SK-N-MC (cell line): ENCODE data around the gene TMEM145.

ENCODE experiments used
- DNase-seq: peaks from one replicate; pipeline ENCODE4 v3.0.0-alpha.2; 2011; ENCODE audit warnings: low read depth, low spot score
- H3K27ac ChIP-seq: fragments of 200-600 bp; sonication (generic); 2 replicates; pipeline ENCODE4 v1.5.1; 2016; ENCODE audit warnings: mixed run types
- H3K36me3 ChIP-seq: fragments of 200-600 bp; sonication (generic); 2 replicates; pipeline ENCODE4 v1.6.1; 2017; ENCODE audit warnings: antibody characterized with exemption, low read length, mixed read lengths; ENCODE audit not compliant: insufficient read depth
- H3K4me3 ChIP-seq: fragments of 200-600 bp; sonication (generic); 2 replicates; pipeline ENCODE4 v1.5.1; 2016
- H3K9ac ChIP-seq: fragments of 200-600 bp; sonication (generic); 2 replicates; pipeline ENCODE4 v1.8.0; 2017; ENCODE audit warnings: mixed run types, mixed read lengths; ENCODE audit not compliant: insufficient read length
- H3K9me3 ChIP-seq: fragments of 200-600 bp; sonication (generic); 2 replicates; pipeline ENCODE4 v1.6.1; 2017; ENCODE audit warnings: low read depth, mild to moderate bottlenecking, antibody characterized with exemption, low read length, moderate library complexity, mixed read lengths
- EZH2 ChIP-seq: fragments of 200-600 bp; sonication (generic); IDR thresholded peaks from one replicate; pipeline ENCODE4 v1.6.1; 2017; ENCODE audit warnings: antibody characterized with exemption
- FOXP2 ChIP-seq: optimal IDR thresholded peaks from 2 replicates; pipeline ENCODE3; 2011; ENCODE audit warnings: mild to moderate bottlenecking, moderate library complexity; ENCODE audit not compliant: insufficient read depth; ENCODE audit errors: extremely low read length, control extremely low read depth
- POLR2AphosphoS5 ChIP-seq: IDR thresholded peaks from 2 replicates; pipeline ENCODE4 v1.6.1; 2012; ENCODE audit warnings: mild to moderate bottlenecking, low read depth, low read length, borderline replicate concordance

TMEM145 gene

DNA sequence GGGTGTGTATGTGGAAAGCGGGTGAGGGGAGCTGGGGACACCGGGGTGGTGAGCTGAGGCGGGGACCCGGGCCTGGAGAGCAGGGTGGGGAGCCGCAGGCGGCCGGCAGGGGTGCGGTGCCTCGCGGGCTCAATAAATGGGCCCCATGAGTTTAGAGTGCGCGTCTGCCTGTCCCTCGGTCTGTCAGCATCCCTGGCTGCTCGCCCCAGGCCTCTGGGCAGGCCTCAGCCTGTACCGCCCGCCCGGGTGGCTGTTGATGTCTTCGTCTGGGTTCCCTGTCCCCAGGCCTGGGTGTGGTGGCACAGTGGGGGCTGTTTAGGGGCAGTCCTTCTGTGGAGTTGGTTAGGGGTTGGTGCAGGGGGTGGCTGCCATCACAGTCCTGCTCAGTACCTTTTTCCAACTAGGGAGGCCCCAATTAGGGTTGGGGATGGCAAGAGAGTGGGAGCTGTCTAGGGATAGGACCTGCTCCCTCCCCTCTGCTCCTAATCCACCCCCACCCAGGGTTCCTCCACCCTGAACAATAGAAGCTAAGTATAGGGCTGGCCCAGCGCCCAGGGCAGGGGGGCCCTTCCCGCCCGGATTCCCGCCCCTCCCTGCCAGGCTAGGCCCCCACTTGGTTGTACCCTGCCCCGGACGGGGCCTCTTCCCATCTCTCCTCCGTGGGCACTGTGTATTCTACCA lies 31.8 kb upstream of the TMEM145 start:
- H3K9ac ChIP-seq: peak overlapping the region; percentile 14
- peak overlapping the region; percentile 95 for H3K27ac ChIP-seq
- no peak for DNase-seq
- H3K9me3 ChIP-seq: no peaks in the 10 kb centered on the region
- H3K4me3 ChIP-seq: peak overlapping the region; percentile 94
- no peak for TF ChIP-seq EZH2
- TF ChIP-seq POLR2AphosphoS5: 0 out of 2 replicates have a peak, but pooled peaks have one; percentile 29
- TF ChIP-seq FOXP2: peak; percentile 6
- H3K36me3 ChIP-seq: no peaks in the 10 kb centered on the region

DNA sequence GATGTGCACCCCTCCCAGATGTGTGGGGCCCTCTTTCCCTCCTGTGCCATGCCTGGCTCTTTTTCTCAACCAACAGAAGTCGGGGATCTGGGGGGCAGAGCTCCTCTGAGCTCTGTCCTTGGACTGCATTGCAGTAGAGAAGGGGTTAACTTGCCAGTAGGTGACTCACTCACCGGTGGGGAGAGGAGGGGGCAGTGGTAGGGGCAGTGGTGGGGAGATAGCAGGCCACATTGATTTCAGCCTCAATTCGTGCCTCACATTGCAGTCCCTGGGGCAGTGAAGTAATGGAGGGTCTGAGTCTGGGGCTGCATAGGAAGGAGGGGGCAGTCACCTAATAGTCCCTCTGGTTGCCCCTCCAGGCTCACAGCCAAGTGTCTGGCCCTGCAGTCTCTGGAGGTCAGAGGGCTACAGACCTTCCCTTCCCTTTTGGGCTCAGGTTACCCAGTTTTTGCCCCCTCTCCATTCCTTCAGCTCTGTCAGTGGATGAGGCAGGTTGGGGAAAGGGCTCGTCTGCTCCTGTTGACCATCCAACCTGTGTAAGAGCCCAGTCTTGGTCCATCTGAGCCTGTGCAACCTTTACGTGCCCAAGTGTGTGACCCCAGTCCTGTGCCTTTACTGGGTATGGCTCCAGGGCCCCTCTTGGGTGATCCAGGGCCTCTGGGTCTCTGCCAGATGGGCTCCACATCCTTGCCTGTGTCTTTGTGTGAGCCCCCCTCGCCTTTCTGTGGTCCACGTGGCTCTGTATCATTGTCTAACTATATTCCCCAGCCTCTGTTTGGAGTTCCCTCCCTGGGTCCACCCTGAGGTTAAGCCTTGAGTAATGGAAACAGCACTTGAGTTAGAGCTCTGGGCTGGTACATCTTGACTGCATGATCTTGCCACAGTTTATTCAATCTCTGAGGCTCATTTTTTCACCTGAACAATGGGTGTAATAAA lies 31.0 kb upstream of the TMEM145 start:
- no peak for DNase-seq
- TF ChIP-seq EZH2 (no peak), FOXP2 (no peak), POLR2AphosphoS5 (no peak)
- no peaks in the 10 kb centered on the region for H3K9me3 ChIP-seq
- peak overlapping the region; percentile 95 for H3K27ac ChIP-seq
- peak overlapping the region; percentile 14 for H3K9ac ChIP-seq
- H3K4me3 ChIP-seq: peak overlapping the region; percentile 94
- peaks cover 5% of the 10 kb centered on the region; the same call in 1 of the 2 replicates for H3K36me3 ChIP-seq

DNA sequence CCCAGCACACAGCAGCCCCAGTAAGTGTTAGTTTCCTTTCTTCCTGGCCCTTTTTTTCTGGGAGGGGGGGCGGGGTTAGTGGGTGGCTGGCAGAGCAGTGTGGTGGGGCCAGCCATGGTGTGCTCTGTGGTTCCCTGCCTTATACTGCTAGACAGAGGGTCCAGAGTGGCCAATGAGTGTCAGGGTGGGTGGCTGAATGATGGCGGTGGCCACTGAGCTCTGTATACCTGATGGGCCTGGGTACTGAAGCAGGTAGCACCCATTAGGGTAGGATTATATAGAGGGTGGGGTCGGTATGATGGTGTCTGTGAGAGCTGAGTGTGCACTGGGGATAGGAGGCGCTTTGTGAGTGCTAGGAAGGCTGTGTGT lies 30.3 kb upstream of the TMEM145 start:
- TF ChIP-seq EZH2 (no peak), POLR2AphosphoS5 (no peak), FOXP2 (no peak)
- DNase-seq: no peak
- Histone ChIP-seq H3K4me3 (peak overlapping the region; percentile 77), H3K36me3 (peaks cover 12% of the 10 kb centered on the region), H3K27ac (peak overlapping the region; percentile 95), H3K9ac (no peak overlapping the region), H3K9me3 (no peaks in the 10 kb centered on the region)

DNA sequence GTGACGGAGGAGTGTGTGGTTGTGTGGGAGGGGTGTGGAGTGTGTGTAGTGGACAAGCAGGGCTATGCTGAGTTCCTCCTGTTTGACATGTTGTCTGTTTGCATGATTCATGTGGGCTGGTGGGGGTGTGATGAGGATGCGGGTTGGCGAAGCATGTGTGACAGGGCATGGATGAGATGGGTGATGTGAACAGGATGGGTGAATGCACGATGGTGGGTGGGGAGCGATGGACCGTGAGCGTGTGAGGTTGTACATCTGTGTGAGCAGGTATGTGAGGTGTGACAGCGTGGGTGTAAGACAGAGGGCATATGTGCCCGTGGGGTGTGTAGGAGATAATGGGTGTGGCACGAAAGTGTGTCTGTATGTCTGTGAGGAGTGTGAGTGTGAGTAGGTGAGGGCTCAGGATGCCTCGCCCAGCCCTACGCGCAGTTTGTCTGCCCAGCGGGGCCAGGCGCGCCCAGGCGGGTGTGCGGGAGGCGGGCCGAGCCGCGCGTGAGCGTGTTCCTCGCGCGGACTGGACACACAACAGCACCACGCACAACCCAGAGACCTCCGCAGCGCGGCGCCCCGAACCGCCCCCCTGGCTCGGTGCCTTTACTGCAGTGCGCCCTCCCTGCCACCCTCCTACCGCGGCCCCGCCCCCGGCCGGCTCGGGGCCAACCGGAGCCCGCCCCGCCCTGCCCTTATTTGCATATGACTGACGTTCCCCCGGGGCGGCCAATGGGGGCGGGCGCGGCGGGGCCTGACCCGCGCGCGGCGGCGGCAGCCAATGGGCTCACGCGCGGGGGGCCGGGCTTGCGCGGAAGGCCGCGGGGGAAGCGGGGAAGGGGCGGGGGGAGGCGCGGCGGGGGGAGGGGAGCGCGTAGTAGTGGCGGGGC lies 29.7 kb upstream of the TMEM145 start:
- H3K27ac ChIP-seq: peak overlapping the region; percentile 95
- no peaks in the 10 kb centered on the region for H3K9me3 ChIP-seq
- peak; percentile 58 for DNase-seq
- H3K4me3 ChIP-seq: peak overlapping the region; percentile 77
- peaks cover 19% of the 10 kb centered on the region for H3K36me3 ChIP-seq
- TF ChIP-seq FOXP2: no peak
- TF ChIP-seq POLR2AphosphoS5: peak; percentile 75; the same call in 1 of the 2 replicates
- H3K9ac ChIP-seq: peak overlapping the region; percentile 68

DNA sequence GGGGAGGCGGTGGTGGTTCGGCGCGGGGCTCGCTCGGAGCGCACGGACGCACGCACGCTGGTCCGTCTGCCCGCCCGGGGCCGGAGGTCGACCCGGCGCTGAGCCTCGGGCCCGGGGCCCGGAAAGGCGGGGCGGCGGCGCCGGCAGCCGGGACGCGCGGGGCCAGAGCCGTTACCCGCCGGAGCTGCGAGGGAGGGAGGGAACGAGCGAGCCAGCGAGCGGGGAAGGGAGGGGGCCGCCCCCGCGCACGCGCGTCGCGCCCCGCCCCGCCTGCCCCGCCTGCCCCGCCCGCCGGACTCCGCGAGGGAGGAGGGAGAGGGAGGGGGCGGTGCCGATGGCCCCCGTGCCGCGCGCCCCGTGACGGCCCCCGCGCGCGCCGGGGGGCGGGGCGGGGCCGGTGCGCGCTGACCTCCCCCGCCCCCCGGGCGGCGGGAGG lies 29.0 kb upstream of the TMEM145 start:
- Histone ChIP-seq H3K27ac (peak overlapping the region; percentile 81; the same call in 1 of the 2 replicates), H3K4me3 (peak overlapping the region; percentile 55; the same call in 1 of the 2 replicates), H3K9me3 (no peaks in the 10 kb centered on the region), H3K9ac (peak overlapping the region; percentile 68), H3K36me3 (peaks cover 25% of the 10 kb centered on the region)
- TF ChIP-seq EZH2: no peak
- no peak for TF ChIP-seq FOXP2
- TF ChIP-seq POLR2AphosphoS5: no peak
- DNase-seq: no peak

DNA sequence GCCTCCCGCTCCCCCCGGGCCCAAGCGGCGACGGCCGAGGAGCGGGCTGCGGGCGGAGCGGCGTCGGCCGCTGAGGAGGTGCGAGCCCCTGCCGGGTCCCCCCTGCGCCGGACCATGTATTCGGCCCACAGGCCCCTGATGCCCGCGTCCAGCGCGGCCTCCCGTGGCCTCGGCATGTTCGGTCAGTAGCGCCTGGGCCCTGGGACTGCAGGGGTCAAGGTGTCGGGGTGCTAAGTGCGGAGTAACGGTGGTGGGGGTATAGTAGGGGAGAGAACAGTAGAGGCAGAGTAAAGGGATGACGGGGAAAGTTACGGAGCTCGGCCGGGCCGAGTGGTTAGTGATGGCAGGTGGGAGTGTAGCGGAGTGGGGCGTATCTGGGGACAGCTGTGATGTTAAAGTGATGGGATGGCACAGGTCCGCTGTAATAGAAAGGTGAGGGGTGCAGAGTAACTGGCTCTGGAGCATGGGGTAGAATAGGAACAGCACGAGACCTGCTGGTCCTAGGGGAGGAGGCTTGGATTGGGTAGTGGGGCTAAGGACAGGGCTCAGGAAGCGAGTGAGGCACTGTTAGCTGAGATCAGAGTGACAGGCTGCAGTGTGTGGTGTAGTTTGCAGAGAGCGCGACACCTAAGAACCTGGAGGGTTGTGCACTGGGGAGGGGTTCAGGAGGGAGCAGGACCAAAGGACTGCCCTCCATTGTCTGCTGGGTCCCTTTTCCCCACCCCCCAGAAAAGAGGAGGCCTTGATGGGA lies 28.3 kb upstream of the TMEM145 start:
- TF ChIP-seq FOXP2: no peak
- TF ChIP-seq POLR2AphosphoS5: no peak
- TF ChIP-seq EZH2: no peak
- Histone ChIP-seq H3K4me3 (peak overlapping the region; percentile 78), H3K36me3 (peaks cover 32% of the 10 kb centered on the region), H3K9me3 (no peaks in the 10 kb centered on the region), H3K27ac (peak overlapping the region; percentile 59; the same call in 1 of the 2 replicates), H3K9ac (peak overlapping the region; percentile 72)
- no peak for DNase-seq

DNA sequence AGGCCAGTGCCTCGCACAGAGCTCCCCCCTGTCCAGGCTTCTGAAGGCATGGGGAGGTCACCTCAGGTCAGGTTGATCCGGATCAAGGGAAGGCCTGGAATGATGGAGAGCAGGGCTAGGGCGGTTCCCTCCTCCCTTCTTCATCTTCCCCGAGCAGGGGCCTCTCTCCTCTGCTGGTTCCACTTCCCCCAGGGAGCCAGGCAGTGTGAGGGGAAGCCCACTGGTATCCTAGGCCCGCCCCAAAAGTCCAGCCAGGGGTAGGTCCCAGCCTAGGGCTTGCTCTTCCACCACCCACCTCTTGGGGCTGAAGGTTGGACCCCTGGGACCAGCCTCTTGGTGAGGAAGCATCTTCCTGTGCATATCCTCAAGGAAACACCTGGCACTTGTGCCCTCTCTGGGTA lies 27.6 kb upstream of the TMEM145 start:
- no peak for DNase-seq
- Histone ChIP-seq H3K9me3 (no peaks in the 10 kb centered on the region), H3K36me3 (peaks cover 40% of the 10 kb centered on the region), H3K27ac (peak overlapping the region; percentile 59), H3K4me3 (peak overlapping the region; percentile 78), H3K9ac (peak overlapping the region; percentile 72)
- TF ChIP-seq EZH2 (no peak), POLR2AphosphoS5 (no peak), FOXP2 (no peak)
